ENCODE data around the gene IGF1. TPM values are rescaled to one million over a fixed set of nuclear protein-coding genes. Genes with fewer than 3 reads are reported as not detected.

Gene IGF1
- total and polyA plus RNA-seq, 8 donors, result 0.89 to 14.5 (median 10.2) TPM

DNA sequence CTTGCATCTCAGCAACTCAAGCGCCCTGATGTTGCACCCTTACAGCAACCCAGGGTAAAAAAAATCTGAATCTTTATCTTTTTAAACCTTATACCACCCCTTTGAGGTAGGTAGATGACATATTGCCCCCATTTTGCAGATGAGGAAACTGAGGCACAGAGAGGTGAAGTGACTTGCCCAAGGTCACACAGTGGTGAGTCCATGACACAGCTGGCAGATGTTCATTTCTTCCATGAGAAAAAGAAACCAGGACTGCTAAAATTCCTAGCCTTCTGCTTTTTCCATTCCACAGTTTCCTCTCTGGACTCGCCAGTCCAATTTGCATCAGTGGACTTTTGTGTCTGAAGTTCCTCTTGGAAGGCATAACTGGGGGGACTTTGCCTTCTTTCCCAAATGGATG is 79.3 kb downstream of the IGF1 start:
- 86 to 94% (median 88%) methylated on average over 2 of the region's 2 CpGs for WGBS, 5 donors
- Histone ChIP-seq H3K27ac (no peak overlapping the region), H3K9me3 (no peaks in the 10 kb centered on the region), H3K4me1 (peaks cover 0 to 6% (median 2%) of the 10 kb centered on the region in 4 donors), H3K36me3 (no peaks in the 10 kb centered on the region), H3K27me3 (no peaks in the 10 kb centered on the region), H3K4me3 (no peak overlapping the region)
- intact Hi-C loops (cut with DNase I; ENCODE audit: low total_unique reads), result no loop called here
- TF ChIP-seq CTCF (IDR thresholded peaks at IDR 0.05), result no peak
- TF ChIP-seq POLR2A (IDR thresholded peaks at IDR 0.05), result no peak
- no peak for TF ChIP-seq EP300 (IDR thresholded peaks at IDR 0.05)
- no peak for TF ChIP-seq POLR2AphosphoS5 (IDR thresholded peaks at IDR 0.05)
- no peak for DNase-seq

- Histone ChIP-seq H3K36me3 (no peaks in the 10 kb centered on the region), H3K4me3 (no peak overlapping the region), H3K9me3 (no peaks in the 10 kb centered on the region), H3K27me3 (no peaks in the 10 kb centered on the region), H3K4me1 (peaks cover 0 to 5% (median 0%) of the 10 kb centered on the region in 4 donors), H3K27ac (no peak overlapping the region)
- 82 to 94% (median 91%) methylated on average over 1 of the region's 1 CpG for WGBS, 5 donors
- no peak for DNase-seq
- intact Hi-C loops (cut with DNase I; ENCODE audit: low total_unique reads), result no loop called here
- TF ChIP-seq POLR2A (IDR thresholded peaks at IDR 0.05) (no peak), POLR2AphosphoS5 (IDR thresholded peaks at IDR 0.05) (no peak), EP300 (IDR thresholded peaks at IDR 0.05) (no peak), CTCF (IDR thresholded peaks at IDR 0.05) (no peak)
These were observed 80.7 kb downstream of the IGF1 start for GRCh38 chr12:102399653-102400052.

DNA sequence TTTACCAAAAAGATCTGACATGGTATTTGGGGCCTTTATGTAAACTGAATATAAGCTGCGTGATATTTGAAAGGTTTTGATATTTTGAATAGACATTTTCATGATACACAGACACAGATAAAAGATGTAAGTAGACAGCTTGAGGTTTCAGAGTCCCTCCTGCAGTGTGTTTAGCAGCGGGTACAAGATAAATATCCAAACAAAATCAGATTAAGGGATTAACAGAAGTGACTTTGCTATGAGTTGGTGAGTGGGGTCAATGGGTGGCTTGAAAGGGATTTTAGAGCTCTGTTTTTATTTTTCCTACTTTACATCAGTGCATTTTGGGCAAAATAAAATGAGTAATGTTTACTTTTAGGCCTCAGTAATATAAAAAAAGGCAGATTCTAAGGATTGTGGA is 84.1 kb downstream of the IGF1 start:
- intact Hi-C loops (cut with DNase I; ENCODE audit: low total_unique reads), result no loop called here
- 62 to 77% (median 74%) methylated on average over 2 of the region's 2 CpGs for WGBS, 5 donors

DNA sequence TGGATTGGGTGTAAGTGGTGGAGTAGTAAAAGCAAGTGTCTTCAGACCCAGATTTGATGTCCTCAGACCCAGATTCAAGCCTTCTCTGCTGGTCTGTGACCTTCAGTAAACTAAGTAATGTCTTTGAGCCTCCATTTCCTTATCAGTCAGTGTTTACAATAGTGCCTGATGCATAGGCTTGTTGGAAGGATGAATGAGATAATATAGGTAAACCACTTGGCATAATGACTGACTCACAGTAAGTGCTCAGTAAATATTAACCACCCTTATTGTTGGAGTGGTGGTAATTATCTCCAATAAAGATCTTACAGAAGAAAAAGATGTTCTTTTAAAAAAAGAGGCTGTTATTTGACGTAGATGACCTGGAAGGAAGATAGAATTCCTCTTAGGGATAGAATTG is 86.2 kb downstream of the IGF1 start:
- TF ChIP-seq POLR2A (IDR thresholded peaks at IDR 0.05) (no peak), EP300 (IDR thresholded peaks at IDR 0.05) (no peak), CTCF (IDR thresholded peaks at IDR 0.05) (no peak), POLR2AphosphoS5 (IDR thresholded peaks at IDR 0.05) (no peak)
- Histone ChIP-seq H3K9me3 (no peaks in the 10 kb centered on the region), H3K4me1 (peaks cover 0 to 2% (median under 1%) of the 10 kb centered on the region in 4 donors), H3K27me3 (no peaks in the 10 kb centered on the region), H3K36me3 (no peaks in the 10 kb centered on the region), H3K4me3 (no peak overlapping the region), H3K27ac (no peak overlapping the region)
- DNase-seq, result no peak
- intact Hi-C loops (cut with DNase I; ENCODE audit: low total_unique reads), result no loop called here
- WGBS, 5 donors, result 59 to 75% (median 67%) methylated on average over 1 of the region's 1 CpG

More for the DNA sequence above, 84.1 kb downstream of the IGF1 start:
- H3K36me3 ChIP-seq, result no peaks in the 10 kb centered on the region
- DNase-seq, result no peak
- no peak overlapping the region for H3K27ac ChIP-seq
- TF ChIP-seq POLR2AphosphoS5 (IDR thresholded peaks at IDR 0.05) (no peak), EP300 (IDR thresholded peaks at IDR 0.05) (no peak), POLR2A (IDR thresholded peaks at IDR 0.05) (no peak), CTCF (IDR thresholded peaks at IDR 0.05) (no peak)
- H3K9me3 ChIP-seq, result no peaks in the 10 kb centered on the region
- H3K4me3 ChIP-seq, result no peak overlapping the region
- H3K4me1 ChIP-seq, result no peaks in the 10 kb centered on the region
- no peaks in the 10 kb centered on the region for H3K27me3 ChIP-seq
